ENCODE results near the gene HOXA6.

DNA sequence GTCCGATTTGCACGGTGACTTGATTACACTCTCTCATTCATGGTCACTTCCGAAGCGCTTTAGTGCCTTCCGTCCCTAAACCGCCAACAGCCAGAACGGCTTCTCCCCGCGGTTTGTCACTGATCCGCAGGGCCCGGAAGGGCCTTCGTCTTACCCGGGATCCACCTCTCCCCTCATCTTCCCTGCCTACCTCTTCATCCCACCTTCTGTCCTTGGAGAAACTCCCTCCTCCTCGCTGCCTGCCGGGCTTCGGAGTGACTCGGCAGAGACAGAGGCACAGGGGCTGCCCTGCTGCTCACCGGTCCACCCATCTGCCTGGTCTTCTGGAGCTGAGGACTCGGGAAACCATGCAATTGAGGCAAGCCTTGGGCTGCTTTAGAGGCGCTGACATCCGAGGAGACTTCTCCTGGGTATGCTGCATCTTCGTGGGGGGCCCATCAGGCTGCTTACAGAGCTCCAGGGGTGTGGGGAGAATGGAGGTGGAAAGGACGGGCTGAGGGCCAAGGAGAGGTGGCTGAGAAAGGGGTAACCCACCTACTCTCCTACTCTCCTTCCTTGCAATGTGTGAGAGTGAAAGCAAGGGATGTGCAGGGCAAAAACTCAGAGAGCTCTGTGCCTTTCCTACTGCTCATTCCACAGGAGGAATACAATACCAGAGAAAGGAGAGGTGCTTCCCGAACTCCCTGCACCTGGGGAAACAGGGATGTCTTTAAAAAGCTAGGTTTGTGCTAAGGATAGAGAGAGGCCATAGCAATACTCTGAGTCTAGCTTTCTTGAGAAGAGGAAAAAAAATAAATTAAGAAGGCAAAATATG is 38.5 kb upstream of the HOXA6 start:
- TF ChIP-seq CTCF (IDR thresholded peaks at IDR 0.05; ENCODE audit: low read depth, low read length, missing input control) (no peak), HNF4A (conservative IDR thresholded peaks at IDR 0.05) (no peak), GABPA (IDR thresholded peaks at IDR 0.05 in 1 of 2, conservative IDR thresholded peaks at IDR 0.05 in 1 of 2) (no peak), TAF1 (conservative IDR thresholded peaks at IDR 0.05) (no peak), FOXA2 (IDR thresholded peaks at IDR 0.05) (no peak), JUND (IDR thresholded peaks at IDR 0.05) (no peak), SP1 (IDR thresholded peaks at IDR 0.05) (no peak), ATF3 (IDR thresholded peaks at IDR 0.05) (no peak), RAD21 (IDR thresholded peaks at IDR 0.05) (no peak)
- TF ChIP-seq, protein P1, sequence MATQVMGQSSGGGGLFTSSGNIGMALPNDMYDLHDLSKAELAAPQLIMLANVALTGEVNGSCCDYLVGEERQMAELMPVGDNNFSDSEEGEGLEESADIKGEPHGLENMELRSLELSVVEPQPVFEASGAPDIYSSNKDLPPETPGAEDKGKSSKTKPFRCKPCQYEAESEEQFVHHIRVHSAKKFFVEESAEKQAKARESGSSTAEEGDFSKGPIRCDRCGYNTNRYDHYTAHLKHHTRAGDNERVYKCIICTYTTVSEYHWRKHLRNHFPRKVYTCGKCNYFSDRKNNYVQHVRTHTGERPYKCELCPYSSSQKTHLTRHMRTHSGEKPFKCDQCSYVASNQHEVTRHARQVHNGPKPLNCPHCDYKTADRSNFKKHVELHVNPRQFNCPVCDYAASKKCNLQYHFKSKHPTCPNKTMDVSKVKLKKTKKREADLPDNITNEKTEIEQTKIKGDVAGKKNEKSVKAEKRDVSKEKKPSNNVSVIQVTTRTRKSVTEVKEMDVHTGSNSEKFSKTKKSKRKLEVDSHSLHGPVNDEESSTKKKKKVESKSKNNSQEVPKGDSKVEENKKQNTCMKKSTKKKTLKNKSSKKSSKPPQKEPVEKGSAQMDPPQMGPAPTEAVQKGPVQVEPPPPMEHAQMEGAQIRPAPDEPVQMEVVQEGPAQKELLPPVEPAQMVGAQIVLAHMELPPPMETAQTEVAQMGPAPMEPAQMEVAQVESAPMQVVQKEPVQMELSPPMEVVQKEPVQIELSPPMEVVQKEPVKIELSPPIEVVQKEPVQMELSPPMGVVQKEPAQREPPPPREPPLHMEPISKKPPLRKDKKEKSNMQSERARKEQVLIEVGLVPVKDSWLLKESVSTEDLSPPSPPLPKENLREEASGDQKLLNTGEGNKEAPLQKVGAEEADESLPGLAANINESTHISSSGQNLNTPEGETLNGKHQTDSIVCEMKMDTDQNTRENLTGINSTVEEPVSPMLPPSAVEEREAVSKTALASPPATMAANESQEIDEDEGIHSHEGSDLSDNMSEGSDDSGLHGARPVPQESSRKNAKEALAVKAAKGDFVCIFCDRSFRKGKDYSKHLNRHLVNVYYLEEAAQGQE (IDR thresholded peaks at IDR 0.05) = no peak
- TF ChIP-seq, protein P2, sequence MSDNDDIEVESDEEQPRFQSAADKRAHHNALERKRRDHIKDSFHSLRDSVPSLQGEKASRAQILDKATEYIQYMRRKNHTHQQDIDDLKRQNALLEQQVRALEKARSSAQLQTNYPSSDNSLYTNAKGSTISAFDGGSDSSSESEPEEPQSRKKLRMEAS (IDR thresholded peaks at IDR 0.05) = no peak
